IMR-90 (cell line): ENCODE measurements around the gene PGLYRP2. TPM values are rescaled to one million over a fixed set of nuclear protein-coding genes. Genes with fewer than 3 reads are reported as not detected.

Source experiments
- ATAC-seq: fragments of 200-7000 bp; cut with Tn5 transposase; 2 replicates; pipeline ENCODE4 v1.9.1; 2020; ENCODE audit warnings: low read depth, mild to moderate bottlenecking, moderate library complexity
- BruUV-seq: library from RNA; stranded (reverse); fragments of 400-500 nt; replicated peaks from 2 replicates; lab custom pipeline; 2021; lab: Mats Ljungman, UMichigan
- CTCF ChIA-PET: fragments of 300-600 bp; formaldehyde crosslinking; extraction: SDS; loops from one replicate; lab custom pipeline; 2021; ENCODE audit warnings: antibody characterized with exemption; lab: Yijun Ruan, JAX
- POLR2A ChIA-PET: fragments of 300-600 bp; sonication (Branson Sonifier 250); formaldehyde crosslinking; loops from one replicate; lab custom pipeline; 2022; ENCODE audit warnings: antibody characterized with exemption; ENCODE audit not compliant: unreplicated experiment; lab: Charles Lee
- DNase-seq: peaks from one replicate; pipeline ENCODE4 v3.0.0; 2013
- H2AFZ ChIP-seq: replicated peaks from 2 replicates; pipeline ENCODE3; 2013; ENCODE audit warnings: low read length, mild to moderate bottlenecking; ENCODE audit not compliant: poor library complexity
- H2AK5ac ChIP-seq: 2 replicates; pipeline ENCODE4 v1.6.1; 2013; ENCODE audit warnings: low read depth, low read length, inconsistent platforms
- H2AK9ac ChIP-seq: replicated peaks from 2 replicates; pipeline ENCODE3; 2013; ENCODE audit warnings: mild to moderate bottlenecking, low read depth, low read length, moderate library complexity; ENCODE audit not compliant: poor library complexity
- H2BK120ac ChIP-seq: 2 replicates; pipeline ENCODE4 v1.6.1; 2013; ENCODE audit warnings: low read depth, low read length, inconsistent platforms
- H2BK15ac ChIP-seq: 3 replicates; pipeline ENCODE4 v1.6.1; 2013; ENCODE audit warnings: low read depth, low read length, inconsistent platforms
- H2BK20ac ChIP-seq: 2 replicates; pipeline ENCODE4 v1.6.1; 2013; ENCODE audit warnings: low read depth, mild to moderate bottlenecking, inconsistent platforms, low read length, moderate library complexity
- H2BK5ac ChIP-seq: 2 replicates; pipeline ENCODE4 v1.6.1; 2013; ENCODE audit warnings: mild to moderate bottlenecking, low read depth, low read length, inconsistent platforms; ENCODE audit not compliant: poor library complexity, severe bottlenecking
- H3K14ac ChIP-seq: replicated peaks from 2 replicates; pipeline ENCODE4 v1.6.1; 2013; ENCODE audit warnings: low read depth, low read length, inconsistent platforms
- H3K18ac ChIP-seq: 2 replicates; pipeline ENCODE4 v1.6.1; 2013; ENCODE audit warnings: low read depth, low read length, control low read depth
- H3K23ac ChIP-seq: 2 replicates; pipeline ENCODE4 v1.6.1; 2013; ENCODE audit warnings: low read depth, low read length, inconsistent platforms
- H3K27ac ChIP-seq: 2 replicates; pipeline ENCODE4 v1.5.1; 2013; ENCODE audit warnings: mild to moderate bottlenecking, control low read depth, low read length; ENCODE audit not compliant: insufficient read depth
- H3K27me3 ChIP-seq: 2 replicates; pipeline ENCODE4 v1.6.1; 2013; ENCODE audit warnings: low read length; ENCODE audit not compliant: control insufficient read depth, insufficient read depth
- H3K36me3 ChIP-seq: 2 replicates; pipeline ENCODE4 v1.6.1; 2013; ENCODE audit warnings: low read length, mixed read lengths; ENCODE audit not compliant: control insufficient read depth, insufficient read depth
- H3K4ac ChIP-seq: 2 replicates; pipeline ENCODE4 v1.6.1; 2013; ENCODE audit warnings: low read depth, low read length, inconsistent platforms
- H3K4me1 ChIP-seq: 2 replicates; pipeline ENCODE4 v1.6.1; 2013; ENCODE audit warnings: low read length, mixed read lengths; ENCODE audit not compliant: control insufficient read depth, insufficient read depth
- H3K4me2 ChIP-seq: 2 replicates; pipeline ENCODE4 v1.6.1; 2013; ENCODE audit warnings: low read depth, mild to moderate bottlenecking, control low read depth, low read length, moderate library complexity
- H3K4me3 ChIP-seq: 2 replicates; pipeline ENCODE4 v1.5.1; 2013; ENCODE audit warnings: low read depth, mild to moderate bottlenecking, control low read depth, low read length, moderate library complexity; ENCODE audit not compliant: insufficient read depth
- H3K56ac ChIP-seq: 2 replicates; pipeline ENCODE4 v1.6.1; 2013; ENCODE audit warnings: low read length, inconsistent platforms; ENCODE audit not compliant: insufficient read depth; ENCODE audit errors: extremely low read depth
- H3K79me1 ChIP-seq, 2 experiments: 2 replicates each; pipeline ENCODE4 v1.6.1; 2013; ENCODE audit warnings: low read length in 2 of 2, inconsistent platforms in 1 of 2, low read depth in 1 of 2
- H3K9ac ChIP-seq: 2 replicates; pipeline ENCODE4 v1.6.1; 2013; ENCODE audit warnings: low read depth, low read length, control low read depth
- H3K9me1 ChIP-seq: 2 replicates; pipeline ENCODE4 v1.6.1; 2013; ENCODE audit warnings: low read length, inconsistent platforms; ENCODE audit not compliant: insufficient read depth
- H3K9me3 ChIP-seq: 2 replicates; pipeline ENCODE4 v1.6.1; 2013; ENCODE audit warnings: low read length; ENCODE audit not compliant: control insufficient read depth, insufficient read depth
- H4K20me1 ChIP-seq: 2 replicates; pipeline ENCODE4 v1.6.1; 2013; ENCODE audit warnings: low read length, inconsistent platforms; ENCODE audit not compliant: insufficient read depth
- H4K5ac ChIP-seq: 2 replicates; pipeline ENCODE4 v1.6.1; 2013; ENCODE audit warnings: mild to moderate bottlenecking, low read depth, low read length, control low read depth
- H4K8ac ChIP-seq, 2 experiments: 2 replicates each; pipeline ENCODE4 v1.6.1; 2013; ENCODE audit warnings: low read depth in 2 of 2, low read length in 2 of 2, control low read depth in 1 of 2, inconsistent platforms in 1 of 2
- H4K91ac ChIP-seq: 2 replicates; pipeline ENCODE4 v1.6.1; 2013; ENCODE audit warnings: low read depth, low read length, inconsistent platforms; ENCODE audit not compliant: insufficient read depth
- BHLHE40 ChIP-seq: fragments of 150-350 bp; IDR thresholded peaks from 2 replicates; pipeline ENCODE4 v1.6.1; 2016; ENCODE audit warnings: mild to moderate bottlenecking, low read depth, low read length
- CTCF ChIP-seq: conservative IDR thresholded peaks from 2 replicates; pipeline ENCODE4 v1.5.1; 2012; ENCODE audit warnings: mild to moderate bottlenecking, low read depth, low read length, improper control_type of control experiment
- FOS ChIP-seq: fragments of 150-350 bp; IDR thresholded peaks from 2 replicates; pipeline ENCODE4 v1.6.1; 2016; ENCODE audit warnings: low read depth, low read length
- MAFK ChIP-seq: IDR thresholded peaks from 2 replicates; pipeline ENCODE4 v1.6.1; 2012; ENCODE audit warnings: low read depth, low read length, improper control_type of control experiment
- MAZ ChIP-seq: IDR thresholded peaks from 2 replicates; pipeline ENCODE4 v1.6.1; 2012; ENCODE audit warnings: low read depth, mild to moderate bottlenecking, low read length, improper control_type of control experiment, moderate library complexity, borderline replicate concordance
- NFE2L2 ChIP-seq: fragments of 150-350 bp; IDR thresholded peaks from 2 replicates; pipeline ENCODE4 v1.6.1; 2016; ENCODE audit warnings: low read depth, mild to moderate bottlenecking, low read length
- POLR2A ChIP-seq: IDR thresholded peaks from 2 replicates; pipeline ENCODE4 v1.6.1; 2012; ENCODE audit warnings: mild to moderate bottlenecking, low read depth, low read length
- RAD21 ChIP-seq: IDR thresholded peaks from 2 replicates; pipeline ENCODE4 v1.6.1; 2012; ENCODE audit warnings: low read length, improper control_type of control experiment
- RCOR1 ChIP-seq: IDR thresholded peaks from 2 replicates; pipeline ENCODE4 v1.6.1; 2012; ENCODE audit warnings: mild to moderate bottlenecking, low read length, improper control_type of control experiment; ENCODE audit not compliant: insufficient replicate concordance
- SMC3 ChIP-seq: fragments of 150-350 bp; IDR thresholded peaks from 2 replicates; pipeline ENCODE4 v1.6.1; 2016; ENCODE audit warnings: low read depth, mild to moderate bottlenecking, antibody characterized with exemption, low read length, moderate library complexity
- WGBS, 2 experiments: methylation state at CpG; one replicate each; pipeline versions ENCODE4 v1.1.5 to v1.1.7; 2013; ENCODE audit warnings: missing lambda C conversion rate in 2 of 2; ENCODE audit not compliant: insufficient read length in 1 of 2; ENCODE audit errors: extremely low coverage in 2 of 2; 5-methylcytosine and 5-hydroxymethylcytosine counted together
- dilution Hi-C: fragments of 300-500 bp; cut with HindIII; formaldehyde crosslinking; loops from one replicate; pipeline ENCODE4 v1.14.3; 2018; ENCODE audit warnings: low sequenced_read_pairs; ENCODE audit not compliant: unreplicated experiment
- in situ Hi-C: fragments of 300-500 bp; cut with MboI; formaldehyde crosslinking; loops from 3 replicates; pipeline ENCODE4 v1.14.3; 2019; ENCODE audit warnings: low sequenced_read_pairs, inconsistent platforms, mixed read lengths
- intact Hi-C: fragments of 100-400 bp; cut with micrococcal nuclease; formaldehyde crosslinking; loops from 2 replicates; pipeline ENCODE4 v1.10.0; 2022
- polyA plus RNA-seq, 3 experiments: library from polyadenylated mRNA; depleted of rRNA; stranded (reverse); fragments of >200 nt; gene quantifications; 2 replicates each; pipeline ENCODE4 v1.2.3, GENCODE V29; 2012; ENCODE audit warnings: low replicate concordance in 1 of 3
- total RNA-seq: library from RNA; depleted of rRNA; stranded (reverse); fragments of >200 nt; gene quantifications from 2 replicates; pipeline ENCODE4 v1.2.3, GENCODE V29; 2012

PGLYRP2 gene
- total and polyA plus RNA-seq, 2 of the 4 experiments (the other 2 are of a cell fraction): not detected

DNA sequence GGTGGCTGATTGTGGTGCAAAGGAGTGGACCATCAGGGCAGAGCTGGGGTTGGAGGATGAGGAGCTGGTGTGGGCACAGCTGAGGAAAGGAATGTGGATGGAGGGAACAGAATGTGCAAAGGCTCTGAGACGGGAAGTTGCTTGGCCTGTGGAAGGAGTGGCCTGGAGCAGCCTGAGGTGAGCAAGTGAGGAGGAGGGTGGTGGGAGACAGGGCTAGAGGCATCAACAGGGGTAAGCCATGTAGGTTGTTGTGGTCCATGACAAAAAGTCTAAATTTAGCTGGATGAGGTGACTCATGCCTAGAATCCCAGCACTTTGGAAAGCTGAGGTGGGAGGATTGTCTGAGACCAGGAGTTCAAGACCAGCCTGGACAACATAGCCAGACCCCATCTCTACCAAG, 38.5 kb upstream of the PGLYRP2 start:
- no peak overlapping the region for H2AFZ ChIP-seq
- intact Hi-C loops (no loop called here), in situ Hi-C loops (no loop called here)

More for the DNA sequence above, 38.5 kb upstream of the PGLYRP2 start:
- no peak overlapping the region for H4K8ac ChIP-seq
- dilution Hi-C loops: no loop called here
- H2BK120ac ChIP-seq: no peak overlapping the region
- H3K4ac ChIP-seq: no peak overlapping the region
- CTCF ChIA-PET: no interaction called here
- no peak overlapping the region for H3K14ac ChIP-seq
- H3K79me1 ChIP-seq: no peaks in the 10 kb centered on the region
- no peak overlapping the region for H3K9ac ChIP-seq
- BruUV-seq: no TSS peak
- H2BK15ac ChIP-seq: no peak overlapping the region
- H3K4me3 ChIP-seq: no peak overlapping the region
- peaks cover 8% of the 10 kb centered on the region for H3K9me3 ChIP-seq
- no peak overlapping the region for H4K91ac ChIP-seq
- no peak overlapping the region for H3K18ac ChIP-seq
- no peak overlapping the region for H2BK20ac ChIP-seq
- TF ChIP-seq RCOR1: no peak
- no peak for TF ChIP-seq CTCF
- TF ChIP-seq POLR2A: no peak
- no peak for TF ChIP-seq MAFK
- TF ChIP-seq MAZ: no peak
- TF ChIP-seq RAD21: no peak
- TF ChIP-seq BHLHE40: no peak
- no peak for TF ChIP-seq SMC3
- no peak for TF ChIP-seq NFE2L2
- TF ChIP-seq FOS: no peak
- no peak overlapping the region for H2BK5ac ChIP-seq
- H3K56ac ChIP-seq: no peak overlapping the region
- no peak overlapping the region for H2AK9ac ChIP-seq
- no peaks in the 10 kb centered on the region for H3K27me3 ChIP-seq
- H3K36me3 ChIP-seq: no peaks in the 10 kb centered on the region
- H3K4me1 ChIP-seq: no peaks in the 10 kb centered on the region
- no peak overlapping the region for H3K27ac ChIP-seq
- no peak overlapping the region for H4K5ac ChIP-seq
- no peaks in the 10 kb centered on the region for H3K9me1 ChIP-seq
- DNase-seq: no peak
- H3K23ac ChIP-seq: no peak overlapping the region
- no peak for ATAC-seq
- 38% methylated on average over 1 of the region's 1 CpG; no CpG with 5 or more reads in 1 of the 2 experiments for WGBS, 2 experiments
- no peaks in the 10 kb centered on the region for H4K20me1 ChIP-seq
- no peak overlapping the region for H3K4me2 ChIP-seq
- POLR2A ChIA-PET: no interaction called here
- no peak overlapping the region for H2AK5ac ChIP-seq
